HFF-Myc (cell line): ENCODE measurements around the gene RABGEF1.

ENCODE experiments used
- DNase-seq: peaks from one replicate; pipeline ENCODE4 v3.0.0-alpha.2; 2011; ENCODE audit warnings: low read depth; ENCODE audit errors: extremely low read depth
- H3K4me3 ChIP-seq: replicated peaks from 2 replicates; pipeline ENCODE4 v1.5.1; 2011; ENCODE audit warnings: low read depth, mild to moderate bottlenecking, control low read depth, low read length
- TF ChIP-seq, protein P1 (sequence below): IDR thresholded peaks from 2 replicates; pipeline ENCODE4 v1.5.1; 2012; ENCODE audit warnings: mild to moderate bottlenecking, low read depth, low read length, control low read depth; ENCODE audit errors: missing control alignments

The RABGEF1 gene

DNA sequence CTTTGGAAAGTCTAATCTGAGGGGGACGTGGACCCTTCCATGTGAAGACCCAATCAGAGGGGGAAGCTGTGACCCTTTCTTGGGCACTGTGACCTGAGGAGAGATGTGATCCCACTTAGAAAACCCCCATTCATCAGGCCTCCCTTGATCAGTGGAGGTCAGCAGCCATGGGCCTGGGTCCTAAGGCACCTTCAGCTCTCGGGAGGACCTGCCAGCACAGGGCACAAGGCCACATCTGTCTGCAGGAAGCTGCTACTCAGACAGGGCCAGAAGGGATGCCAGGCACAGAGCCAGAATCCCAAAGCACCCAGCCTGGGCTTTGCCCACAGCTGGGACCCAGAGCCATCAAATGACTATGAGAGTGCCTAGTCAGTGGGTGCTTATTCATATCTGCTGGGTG, 14.7 kb upstream of the RABGEF1 start:
- H3K4me3 ChIP-seq = no peak overlapping the region
- TF ChIP-seq, protein P1, sequence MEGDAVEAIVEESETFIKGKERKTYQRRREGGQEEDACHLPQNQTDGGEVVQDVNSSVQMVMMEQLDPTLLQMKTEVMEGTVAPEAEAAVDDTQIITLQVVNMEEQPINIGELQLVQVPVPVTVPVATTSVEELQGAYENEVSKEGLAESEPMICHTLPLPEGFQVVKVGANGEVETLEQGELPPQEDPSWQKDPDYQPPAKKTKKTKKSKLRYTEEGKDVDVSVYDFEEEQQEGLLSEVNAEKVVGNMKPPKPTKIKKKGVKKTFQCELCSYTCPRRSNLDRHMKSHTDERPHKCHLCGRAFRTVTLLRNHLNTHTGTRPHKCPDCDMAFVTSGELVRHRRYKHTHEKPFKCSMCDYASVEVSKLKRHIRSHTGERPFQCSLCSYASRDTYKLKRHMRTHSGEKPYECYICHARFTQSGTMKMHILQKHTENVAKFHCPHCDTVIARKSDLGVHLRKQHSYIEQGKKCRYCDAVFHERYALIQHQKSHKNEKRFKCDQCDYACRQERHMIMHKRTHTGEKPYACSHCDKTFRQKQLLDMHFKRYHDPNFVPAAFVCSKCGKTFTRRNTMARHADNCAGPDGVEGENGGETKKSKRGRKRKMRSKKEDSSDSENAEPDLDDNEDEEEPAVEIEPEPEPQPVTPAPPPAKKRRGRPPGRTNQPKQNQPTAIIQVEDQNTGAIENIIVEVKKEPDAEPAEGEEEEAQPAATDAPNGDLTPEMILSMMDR = no peak
- no peak for DNase-seq

GRCh38 chr7:66727058-66727457, 13.5 kb upstream of the RABGEF1 start:
- TF ChIP-seq, protein P1 = no peak
- H3K4me3 ChIP-seq = no peak overlapping the region
- no peak for DNase-seq

GRCh38 chr7:66728571-66728970, 12.0 kb upstream of the RABGEF1 start:
- TF ChIP-seq, protein P1 = no peak
- H3K4me3 ChIP-seq = no peak overlapping the region
- no peak for DNase-seq

DNA sequence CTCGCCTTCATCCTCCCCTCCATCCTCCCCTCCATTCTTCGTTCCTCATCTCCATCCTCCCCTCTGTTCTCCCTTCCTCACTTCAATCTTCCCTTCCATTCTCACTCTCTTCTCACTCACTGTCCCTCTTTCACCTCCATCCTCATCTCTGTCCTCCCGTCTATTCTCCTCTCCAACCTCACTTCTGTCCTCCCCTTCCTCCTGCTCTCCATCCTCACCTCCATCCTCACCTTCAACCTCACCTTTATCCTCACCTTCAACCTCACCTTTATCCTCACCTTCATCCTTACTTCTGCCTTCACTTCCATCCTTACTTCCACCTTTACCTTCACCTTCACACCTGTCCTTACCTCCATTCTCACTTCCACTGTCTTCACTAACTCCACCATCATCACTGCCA, 11.3 kb upstream of the RABGEF1 start:
- TF ChIP-seq, protein P1 = no peak
- no peak overlapping the region for H3K4me3 ChIP-seq
- DNase-seq = no peak

DNA sequence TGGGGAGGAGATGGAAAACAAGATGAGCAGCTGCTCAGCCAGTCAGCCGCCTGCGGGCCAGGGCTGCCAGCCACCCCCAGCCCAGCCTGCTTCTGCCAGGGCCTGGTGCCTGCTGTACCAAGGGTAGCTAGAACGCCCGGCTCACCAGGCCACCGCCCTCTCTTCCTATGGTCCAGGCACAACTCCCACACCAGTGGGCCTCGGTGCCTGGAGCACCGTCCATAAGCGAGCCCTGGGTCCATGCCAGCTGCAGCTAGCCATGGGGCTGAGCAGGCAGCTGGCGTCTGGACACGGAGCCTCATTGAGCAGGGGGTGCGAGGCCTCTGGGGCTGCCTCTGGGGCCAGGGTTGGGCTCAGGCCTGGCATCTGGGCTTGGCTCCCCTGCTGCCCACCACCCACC, 8.5 kb upstream of the RABGEF1 start:
- no peak for DNase-seq
- no peak overlapping the region for H3K4me3 ChIP-seq
- TF ChIP-seq, protein P1 = no peak

GRCh38 chr7:66732439-66732838, 8.1 kb upstream of the RABGEF1 start:
- TF ChIP-seq, protein P1 = no peak
- H3K4me3 ChIP-seq = no peak overlapping the region
- DNase-seq = no peak

DNA sequence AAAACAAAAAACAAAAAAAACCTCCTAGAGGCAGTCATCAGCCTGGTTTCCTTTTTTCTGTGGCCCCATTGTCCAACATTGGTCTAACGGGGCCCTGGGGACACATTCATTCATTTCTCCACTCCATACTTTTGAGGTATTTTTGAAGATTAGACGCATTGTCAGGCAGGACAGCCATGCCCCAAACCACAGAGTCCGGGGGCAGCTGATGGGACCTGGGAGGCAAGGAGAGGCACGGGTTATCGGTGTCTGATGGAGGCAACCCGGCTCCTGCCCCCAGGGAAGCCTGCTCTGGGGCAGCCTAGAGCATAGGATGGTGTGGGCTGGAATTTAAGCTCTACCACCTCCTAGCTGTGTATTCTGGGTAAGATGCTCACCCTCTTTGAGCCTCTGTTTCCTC, 6.5 kb upstream of the RABGEF1 start:
- TF ChIP-seq, protein P1 = no peak
- H3K4me3 ChIP-seq = no peak overlapping the region
- no peak for DNase-seq
